SJCRH30 (cell line): ENCODE results near the gene RGS18. TPM values are rescaled to one million over a fixed set of nuclear protein-coding genes. Genes with fewer than 3 reads are reported as not detected.
"Not testable (repeated sequence)": the region's sequence is repeated elsewhere in the genome, so short reads cannot be mapped to it uniquely, and the experiment has no call there.

Experiments used
- DNase-seq, 2 experiments: peaks; one replicate each; pipeline ENCODE4 v3.0.0-alpha.2; 2015 to 2020
- H3K27ac ChIP-seq: fragments of 250-450 bp; sonication (Bioruptor Pico); 2 replicates; pipeline ENCODE4 v1.5.1; 2020; ENCODE audit warnings: mild to moderate bottlenecking, moderate library complexity
- H3K27me3 ChIP-seq: fragments of 250-450 bp; sonication (Bioruptor Pico); 2 replicates; pipeline ENCODE4 v1.5.1; 2020; ENCODE audit warnings: mild to moderate bottlenecking, moderate library complexity
- H3K36me3 ChIP-seq: fragments of 250-450 bp; sonication (Bioruptor Pico); 2 replicates; pipeline ENCODE4 v1.5.1; 2020; ENCODE audit warnings: mild to moderate bottlenecking, moderate library complexity
- H3K4me1 ChIP-seq: fragments of 250-450 bp; sonication (Bioruptor Pico); 2 replicates; pipeline ENCODE4 v1.5.1; 2020; ENCODE audit warnings: mild to moderate bottlenecking, moderate library complexity
- H3K4me3 ChIP-seq: fragments of 250-450 bp; sonication (Bioruptor Pico); 2 replicates; pipeline ENCODE4 v1.5.1; 2020; ENCODE audit warnings: mild to moderate bottlenecking, moderate library complexity
- H3K9me3 ChIP-seq: fragments of 250-450 bp; sonication (Bioruptor Pico); replicated peaks from 2 replicates; pipeline ENCODE4 v1.5.1; 2020; ENCODE audit warnings: mild to moderate bottlenecking, moderate library complexity
- total RNA-seq: library from RNA; depleted of rRNA; stranded (reverse); fragments of >200 nt; shearing (Covaris generic); gene quantifications from 2 replicates; pipeline ENCODE4 v1.2.3, GENCODE V29; 2014; rRNA removed

Gene RGS18
- total RNA-seq, 1 experiment from 2014 or later, result not detected

DNA sequence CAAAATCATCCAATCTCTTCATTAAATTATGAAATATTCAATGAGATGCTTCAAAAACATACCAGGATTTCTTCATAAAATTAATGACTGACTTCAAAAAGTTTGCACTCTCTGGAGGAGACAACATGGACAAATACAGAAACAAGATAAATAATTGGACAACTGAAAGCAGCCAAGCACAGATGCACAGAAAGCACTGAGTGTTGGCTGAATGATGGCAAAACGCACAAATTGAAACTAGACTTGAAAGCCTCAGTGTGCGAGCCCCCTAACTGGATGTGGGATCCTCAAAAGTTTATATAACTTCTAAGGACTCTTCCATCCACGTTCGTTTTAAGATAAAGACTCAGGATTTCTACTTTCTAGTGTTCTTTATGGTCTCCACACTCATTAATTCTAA lies 27.9 kb downstream of the RGS18 start:
- Histone ChIP-seq H3K36me3 (no peaks in the 10 kb centered on the region), H3K4me3 (no peak overlapping the region), H3K9me3 (no peaks in the 10 kb centered on the region), H3K27me3 (no peaks in the 10 kb centered on the region), H3K27ac (no peak overlapping the region), H3K4me1 (no peaks in the 10 kb centered on the region)
- no peak for DNase-seq

GRCh38 chr1:192190066-192190465 lies 31.8 kb downstream of the RGS18 start:
- Histone ChIP-seq H3K4me1 (no peaks in the 10 kb centered on the region), H3K27me3 (no peaks in the 10 kb centered on the region), H3K4me3 (no peak overlapping the region), H3K36me3 (no peaks in the 10 kb centered on the region), H3K27ac (no peak overlapping the region), H3K9me3 (no peaks in the 10 kb centered on the region)
- DNase-seq, result no peak

GRCh38 chr1:192201303-192201702 lies 43.0 kb downstream of the RGS18 start:
- no peaks in the 10 kb centered on the region for H3K27me3 ChIP-seq
- H3K4me1 ChIP-seq, result no peaks in the 10 kb centered on the region
- H3K27ac ChIP-seq, result no peak overlapping the region
- H3K4me3 ChIP-seq, result no peak overlapping the region
- no peaks in the 10 kb centered on the region for H3K9me3 ChIP-seq
- no peaks in the 10 kb centered on the region for H3K36me3 ChIP-seq
- no peak for DNase-seq

- Histone ChIP-seq H3K4me1 (no peaks in the 10 kb centered on the region), H3K27ac (no peak overlapping the region), H3K27me3 (no peaks in the 10 kb centered on the region), H3K4me3 (no peak overlapping the region), H3K9me3 (no peaks in the 10 kb centered on the region), H3K36me3 (no peaks in the 10 kb centered on the region)
- DNase-seq, result no peak
These were observed 66.1 kb downstream of the RGS18 start for GRCh38 chr1:192224396-192224795.

DNA sequence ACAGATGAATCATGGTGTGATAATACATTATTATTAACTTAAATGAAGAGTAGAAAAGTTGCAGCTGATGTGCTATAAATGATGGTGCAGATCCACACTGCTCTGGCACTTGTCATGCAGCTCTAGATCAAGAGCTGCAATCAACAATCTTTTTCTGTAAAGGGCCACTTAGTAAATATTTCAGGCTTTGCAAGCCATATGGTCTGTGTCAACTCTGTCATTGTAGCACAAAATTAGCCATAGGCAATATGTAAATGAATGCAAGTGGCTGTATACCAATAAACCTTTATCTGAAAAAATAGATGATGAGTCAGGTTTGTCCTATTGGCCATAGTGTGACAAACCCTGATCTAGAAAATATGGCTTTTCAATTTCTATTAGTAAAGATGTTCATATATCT lies 66.6 kb downstream of the RGS18 start:
- H3K4me3 ChIP-seq, result no peak overlapping the region
- H3K27me3 ChIP-seq, result no peaks in the 10 kb centered on the region
- no peak overlapping the region for H3K27ac ChIP-seq
- no peaks in the 10 kb centered on the region for H3K9me3 ChIP-seq
- no peaks in the 10 kb centered on the region for H3K36me3 ChIP-seq
- no peak for DNase-seq
- no peaks in the 10 kb centered on the region for H3K4me1 ChIP-seq

- Histone ChIP-seq H3K4me1 (no peaks in the 10 kb centered on the region), H3K27me3 (no peaks in the 10 kb centered on the region), H3K27ac (no peak overlapping the region), H3K9me3 (no peaks in the 10 kb centered on the region), H3K4me3 (no peak overlapping the region), H3K36me3 (no peaks in the 10 kb centered on the region)
- no peak for DNase-seq
These were observed 67.0 kb downstream of the RGS18 start for GRCh38 chr1:192225266-192225665.

DNA sequence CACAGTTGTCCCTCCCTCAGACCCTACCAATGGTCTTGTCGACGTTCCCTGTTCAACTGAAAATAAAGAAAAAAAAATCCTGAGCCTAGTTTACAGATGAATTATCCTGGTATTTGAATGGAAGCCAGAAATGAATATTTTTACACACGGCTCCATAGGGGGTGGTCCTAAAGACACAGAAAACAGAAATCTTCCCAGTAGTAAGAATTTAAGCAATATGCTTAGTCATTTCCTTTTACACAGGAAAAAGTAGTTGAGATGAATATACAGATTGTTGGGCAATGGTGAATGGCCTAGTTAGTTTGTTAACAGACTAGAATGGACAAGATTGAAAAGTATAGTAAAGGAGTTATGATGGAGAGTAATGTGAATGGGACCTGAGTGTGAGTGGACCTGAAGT lies 67.4 kb downstream of the RGS18 start:
- no peaks in the 10 kb centered on the region for H3K36me3 ChIP-seq
- H3K4me1 ChIP-seq, result no peaks in the 10 kb centered on the region
- no peaks in the 10 kb centered on the region for H3K9me3 ChIP-seq
- no peaks in the 10 kb centered on the region for H3K27me3 ChIP-seq
- no peak overlapping the region for H3K4me3 ChIP-seq
- DNase-seq, result no peak
- no peak overlapping the region for H3K27ac ChIP-seq

- no peak for DNase-seq
- no peak overlapping the region for H3K4me3 ChIP-seq
- no peak overlapping the region for H3K27ac ChIP-seq
- no peaks in the 10 kb centered on the region for H3K9me3 ChIP-seq
- H3K4me1 ChIP-seq, result no peaks in the 10 kb centered on the region
- no peaks in the 10 kb centered on the region for H3K27me3 ChIP-seq
- no peaks in the 10 kb centered on the region for H3K36me3 ChIP-seq
These were observed 69.1 kb downstream of the RGS18 start for GRCh38 chr1:192227330-192227729.

GRCh38 chr1:192227980-192228379 lies 69.7 kb downstream of the RGS18 start:
- not testable (repeated sequence) for H3K27ac ChIP-seq, H3K4me3 ChIP-seq, H3K27me3 ChIP-seq, H3K36me3 ChIP-seq, H3K4me1 ChIP-seq, DNase-seq, H3K9me3 ChIP-seq

GRCh38 chr1:192232817-192233417 lies 74.7 kb downstream of the RGS18 start:
- H3K4me3 ChIP-seq, result no peak overlapping the region
- H3K4me1 ChIP-seq, result no peaks in the 10 kb centered on the region
- DNase-seq, result no peak
- H3K27ac ChIP-seq, result no peak overlapping the region
- H3K27me3 ChIP-seq, result no peaks in the 10 kb centered on the region
- H3K36me3 ChIP-seq, result no peaks in the 10 kb centered on the region
- no peaks in the 10 kb centered on the region for H3K9me3 ChIP-seq

- Histone ChIP-seq H3K36me3 (no peaks in the 10 kb centered on the region), H3K4me3 (no peak overlapping the region), H3K27ac (no peak overlapping the region), H3K9me3 (no peaks in the 10 kb centered on the region), H3K4me1 (no peaks in the 10 kb centered on the region), H3K27me3 (no peaks in the 10 kb centered on the region)
- DNase-seq, result no peak
These were observed 76.9 kb downstream of the RGS18 start for GRCh38 chr1:192235127-192235526.

Other genes starting within 250 kb of the RGS18 start
- gene RGS21, start 158.5 kb downstream of the RGS18 start, total RNA-seq, result 0.08 TPM in 1 of 2 replicates, not detected in the other